G401 (cell line): ENCODE data around the gene THOC2. TPM values are rescaled to one million over a fixed set of nuclear protein-coding genes. Genes with fewer than 3 reads are reported as not detected.
"Not testable (repeated sequence)": the region's sequence is repeated elsewhere in the genome, so short reads cannot be mapped to it uniquely, and the experiment has no call there.

Experiments
- DNase-seq: peaks from one replicate; pipeline ENCODE4 v3.0.0-alpha.2; 2015; ENCODE audit warnings: low spot score
- in situ Hi-C: cut with HindIII; loops from 2 replicates; pipeline ENCODE4 v1.10.0; 2016; ENCODE audit warnings: low sequenced_read_pairs, mixed read lengths
- total RNA-seq: library from RNA; depleted of rRNA; stranded (reverse); fragments of >200 nt; shearing (Covaris generic); gene quantifications from 2 replicates; pipeline ENCODE4 v1.2.3, GENCODE V29; 2014; rRNA removed

Gene THOC2
- 38.2 and 50.9 TPM in 2 replicates for total RNA-seq

DNA sequence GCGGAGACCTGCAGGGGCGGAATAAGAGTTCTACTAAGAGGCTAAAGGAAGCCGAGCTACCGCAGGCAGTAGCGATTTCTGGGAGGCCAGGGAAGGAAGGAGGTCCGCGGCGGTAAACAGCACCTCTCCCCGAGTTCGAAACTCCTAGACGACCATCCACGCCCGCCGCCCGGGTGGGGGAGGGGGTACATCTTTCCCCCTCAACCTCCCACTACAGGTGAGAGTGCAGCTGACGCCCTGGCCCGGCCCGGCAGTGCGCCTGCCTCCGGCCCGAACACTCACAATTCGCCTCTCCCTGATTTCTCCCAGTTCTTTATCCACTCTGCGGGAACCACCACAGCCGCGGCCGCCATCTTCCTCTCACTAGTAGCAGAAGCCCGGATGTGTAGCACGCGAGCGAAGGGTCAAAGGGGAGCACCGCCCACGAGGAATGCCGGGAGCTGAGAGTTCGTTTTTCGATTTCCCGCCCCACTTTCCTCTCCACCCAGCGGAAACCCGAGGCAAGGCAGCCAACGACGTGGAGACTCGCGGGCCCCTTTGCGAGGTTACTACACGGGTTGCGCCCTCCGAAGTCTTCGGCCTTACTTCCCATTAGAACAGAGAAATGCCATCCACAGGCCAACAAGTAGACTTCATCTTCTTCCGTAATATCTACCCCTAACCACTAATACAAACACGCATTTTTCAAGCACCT lies at the start of gene THOC2:
TSS of gene THOC2 (minus strand) at position 383 of the 694 bp plus-strand sequence. CDS start at position 353, 30 bp downstream.
- in situ Hi-C loops: no loop called here
- peak; percentile 81 for DNase-seq

DNA sequence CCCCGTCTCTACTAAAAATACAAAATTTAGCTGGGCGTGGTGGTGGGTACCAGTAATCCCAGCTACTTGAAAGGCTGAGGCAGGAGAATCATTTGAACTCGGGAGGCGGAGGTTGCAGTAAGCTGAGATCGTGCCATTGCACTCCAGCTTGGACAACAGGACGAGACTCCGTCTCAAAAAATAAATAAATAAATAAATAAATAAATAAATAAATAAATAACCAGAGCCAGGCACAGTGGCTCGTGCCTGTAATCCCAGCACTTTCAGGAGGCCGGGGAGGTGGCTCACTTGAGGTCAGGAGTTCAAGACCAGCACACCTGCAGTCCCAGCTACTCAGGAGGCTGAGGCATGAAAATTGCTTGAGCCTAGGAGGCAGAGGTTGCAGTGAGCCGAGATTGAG lies 48.9 kb upstream of the THOC2 start:
- in situ Hi-C loops, DNase-seq: not testable (repeated sequence)

DNA sequence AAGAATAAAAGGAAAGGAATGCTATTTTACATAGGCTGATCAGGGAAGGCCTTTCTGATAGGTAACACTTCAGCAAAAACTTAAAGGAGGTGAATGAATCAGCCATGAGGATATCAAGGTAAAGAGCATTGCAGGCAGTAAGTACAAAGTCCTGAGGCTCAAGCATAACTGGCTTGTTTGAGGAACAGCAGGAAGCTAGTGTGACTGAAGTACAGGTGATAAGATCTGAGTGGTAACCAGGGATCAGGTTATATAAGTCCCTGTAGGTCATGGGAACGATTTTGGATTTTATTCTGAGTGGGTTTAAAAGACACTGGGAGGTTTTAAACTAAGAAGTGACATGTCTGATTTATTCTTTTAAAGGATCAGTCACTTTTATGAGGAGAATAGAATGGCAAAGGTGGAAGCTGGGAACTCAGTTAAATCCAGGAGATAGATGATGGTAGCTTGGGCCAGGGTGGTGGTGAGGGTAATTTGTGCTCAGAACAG lies 47.1 kb upstream of the THOC2 start:
- in situ Hi-C loops: no loop called here

DNA sequence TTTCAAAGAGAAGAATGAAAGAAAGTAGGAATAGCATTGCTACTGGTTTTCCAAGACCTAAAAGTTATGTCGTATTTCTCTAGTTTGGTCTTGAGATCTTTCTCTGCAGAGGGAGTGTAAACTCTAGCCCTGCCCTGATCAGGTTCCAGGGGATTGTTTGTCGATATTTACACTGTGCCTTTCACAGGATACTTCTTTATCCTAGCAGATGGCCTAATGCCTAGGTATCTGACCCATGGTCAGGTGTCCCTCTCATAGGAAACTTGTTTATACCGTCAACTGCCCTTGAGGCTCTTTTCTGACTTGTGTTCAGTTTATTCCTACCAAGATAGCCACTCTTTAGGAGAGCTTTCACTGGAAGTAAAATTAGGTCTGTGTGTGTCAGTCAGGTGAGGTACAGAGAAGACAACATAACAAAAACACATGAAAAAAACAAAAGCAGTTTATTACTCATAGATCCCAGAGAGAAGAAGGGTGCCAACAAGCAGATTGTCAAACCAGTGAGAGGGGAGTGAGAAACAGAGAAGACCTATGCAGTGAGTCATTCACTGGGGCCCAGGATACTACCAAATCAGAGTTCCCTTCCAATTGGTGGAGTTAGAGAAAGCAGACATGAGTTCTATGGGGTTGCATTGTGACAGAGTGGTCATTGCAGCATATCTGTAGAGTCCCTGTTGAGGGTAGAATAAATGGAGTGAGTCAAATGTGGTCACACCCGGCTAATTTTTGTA lies 40.6 kb upstream of the THOC2 start:
- no peak for DNase-seq
- in situ Hi-C loops: no loop called here

More for the DNA sequence above, 47.1 kb upstream of the THOC2 start:
- no peak for DNase-seq

- in situ Hi-C loops: no loop called here
- no peak for DNase-seq
Observed at GRCh38 chrX:123771449-123772064, 38.7 kb upstream of the THOC2 start.

- in situ Hi-C loops: no loop called here
- DNase-seq: peak; percentile 81
Observed at GRCh38 chrX:123764967-123765871, 32.4 kb upstream of the THOC2 start.

DNA sequence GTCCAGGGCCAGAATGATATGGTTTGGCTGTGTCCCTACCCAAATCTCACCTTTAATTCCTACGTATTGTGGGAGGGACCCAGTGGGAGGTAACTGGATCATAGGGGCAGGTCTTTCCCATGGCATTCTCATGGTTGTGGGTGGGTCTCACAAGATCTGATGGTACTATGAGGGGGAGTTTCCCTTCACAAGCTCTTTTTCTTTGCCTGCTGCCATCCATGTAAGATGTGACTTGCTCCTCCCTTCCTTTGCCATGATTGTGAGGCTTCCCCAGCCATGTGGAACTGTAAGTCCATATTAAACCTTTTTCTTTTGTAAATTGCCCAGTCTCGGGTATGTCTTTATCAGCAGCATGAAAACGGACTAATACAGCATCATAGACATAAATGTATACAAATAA lies 27.0 kb upstream of the THOC2 start:
- in situ Hi-C loops, DNase-seq: not testable (repeated sequence)

DNA sequence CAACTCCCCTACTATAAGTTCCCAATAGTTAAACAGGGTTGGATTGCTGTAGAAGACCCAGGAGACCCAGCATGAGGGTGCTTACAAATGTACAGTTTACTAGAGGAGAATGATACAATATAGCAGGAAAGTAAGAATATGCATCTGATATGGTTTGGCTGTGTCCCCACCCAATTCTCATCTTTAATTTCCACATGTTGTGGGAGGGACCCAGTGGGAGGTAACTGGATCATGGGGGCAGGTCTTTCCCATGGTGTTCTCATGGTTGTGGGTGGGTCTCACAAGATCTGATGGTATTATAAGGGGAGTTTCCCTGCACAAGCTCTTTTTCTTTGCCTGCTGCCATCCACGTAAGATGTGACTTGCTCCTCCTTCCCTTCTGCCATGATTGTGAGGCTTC lies 24.9 kb upstream of the THOC2 start:
- in situ Hi-C loops, DNase-seq: not testable (repeated sequence)

DNA sequence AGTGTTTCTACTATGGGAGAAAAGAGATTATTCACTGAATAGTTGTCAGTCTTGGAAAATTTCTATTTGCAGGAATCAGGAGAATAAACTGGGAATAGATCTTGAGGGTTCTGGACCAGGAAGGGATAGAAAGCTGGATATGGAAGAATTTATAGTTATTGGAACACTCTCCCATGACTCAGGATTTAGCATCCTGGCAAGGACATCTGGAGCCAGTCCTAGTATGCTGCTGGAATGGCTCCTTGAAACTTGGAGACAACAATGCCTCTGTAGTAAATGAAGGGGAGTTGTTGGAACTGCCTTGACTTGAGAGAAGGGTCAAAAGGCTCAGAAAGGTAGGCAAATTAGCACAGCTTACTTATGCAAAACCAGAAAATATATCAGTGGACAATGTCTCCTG lies 23.5 kb upstream of the THOC2 start:
- in situ Hi-C loops: no loop called here
- DNase-seq: no peak

- in situ Hi-C loops: no loop called here
- no peak for DNase-seq
Observed at GRCh38 chrX:123755107-123755506, 22.3 kb upstream of the THOC2 start.

- in situ Hi-C loops: no loop called here
- DNase-seq: no peak
Observed at GRCh38 chrX:123753656-123754350, 21.0 kb upstream of the THOC2 start.

DNA sequence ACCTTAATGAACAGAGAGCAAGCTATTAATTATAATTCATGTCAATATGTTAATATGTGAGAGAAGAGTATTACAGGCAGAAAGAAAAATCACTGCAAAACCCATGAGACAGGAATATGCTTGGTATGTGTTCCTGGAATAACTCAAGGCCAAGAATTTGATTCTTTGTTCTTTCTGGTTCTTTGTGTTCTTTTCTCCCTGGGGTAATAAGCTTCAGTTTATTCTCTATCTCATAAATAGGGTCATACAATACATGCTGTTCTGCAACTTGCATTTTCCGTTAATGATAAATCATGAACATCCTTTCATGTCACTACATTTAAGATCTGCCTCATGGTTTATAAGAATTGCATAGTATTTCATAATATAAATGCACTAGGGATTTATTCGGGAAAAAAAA lies 16.8 kb upstream of the THOC2 start:
- in situ Hi-C loops: no loop called here
- DNase-seq: no peak

DNA sequence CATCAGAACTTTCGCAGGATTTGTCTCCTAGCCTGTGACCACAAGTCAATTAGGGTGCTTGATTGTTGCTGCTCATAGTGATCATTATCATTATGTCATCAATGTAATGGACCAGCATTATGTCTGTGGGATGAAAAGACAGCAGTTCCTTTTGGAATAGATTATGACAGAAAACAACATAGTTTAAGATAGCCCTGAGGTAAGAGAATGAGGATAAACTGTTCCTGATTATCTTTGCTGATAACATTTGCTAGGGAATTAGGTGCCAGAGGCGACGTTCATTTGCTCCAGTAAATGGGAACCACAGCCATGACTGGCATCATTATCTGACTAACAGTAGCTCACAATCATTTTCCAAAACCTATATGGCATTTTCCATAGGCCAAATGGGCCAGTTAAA lies 12.7 kb upstream of the THOC2 start:
- DNase-seq: no peak
- in situ Hi-C loops: no loop called here

- DNase-seq: no peak
- in situ Hi-C loops: no loop called here
Observed at GRCh38 chrX:123743312-123743711, 10.5 kb upstream of the THOC2 start.

- in situ Hi-C loops: no loop called here
- no peak for DNase-seq
Observed at GRCh38 chrX:123742440-123742839, 9.6 kb upstream of the THOC2 start.

GRCh38 chrX:123740536-123740935 lies 7.7 kb upstream of the THOC2 start:
- in situ Hi-C loops: no loop called here
- no peak for DNase-seq

- in situ Hi-C loops: no loop called here
- DNase-seq: no peak
Observed at GRCh38 chrX:123740006-123740405, 7.2 kb upstream of the THOC2 start.

DNA sequence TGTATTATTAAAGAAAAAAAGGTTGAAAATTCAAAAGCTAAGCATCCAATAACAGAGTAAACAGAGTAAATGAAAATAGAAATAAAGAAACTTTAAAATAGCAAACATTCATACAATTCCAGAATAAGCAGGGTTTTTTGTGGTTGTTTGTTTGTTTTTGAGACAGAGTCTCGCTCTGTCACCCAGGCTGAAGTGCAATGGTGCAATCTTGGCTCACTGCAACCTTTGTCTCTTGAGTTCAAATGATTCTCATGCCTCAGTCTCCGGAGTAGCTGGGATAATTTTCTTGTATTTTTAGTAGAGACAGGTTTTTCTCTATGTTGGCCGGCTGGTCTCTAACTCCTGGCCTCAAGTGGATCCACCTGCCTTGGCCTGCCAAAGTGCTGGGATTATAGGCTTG lies 6.6 kb upstream of the THOC2 start:
- DNase-seq: no peak
- in situ Hi-C loops: no loop called here
